ELR (cell line): ENCODE measurements around the gene FRMD3.

Experiments
- DNase-seq: peaks from one replicate; pipeline ENCODE4 v3.0.0-alpha.2; 2015; ENCODE audit warnings: low read depth

The FRMD3 gene

GRCh38 chr9:83432877-83433550, 105.2 kb downstream of the FRMD3 start:
- no peak for DNase-seq

- DNase-seq, result peak; percentile 24
These were observed 106.0 kb downstream of the FRMD3 start for GRCh38 chr9:83432104-83432627.

GRCh38 chr9:83431101-83432060, 106.8 kb downstream of the FRMD3 start:
- no peak for DNase-seq

- no peak for DNase-seq
These were observed 107.5 kb downstream of the FRMD3 start for GRCh38 chr9:83430681-83431080.

DNA sequence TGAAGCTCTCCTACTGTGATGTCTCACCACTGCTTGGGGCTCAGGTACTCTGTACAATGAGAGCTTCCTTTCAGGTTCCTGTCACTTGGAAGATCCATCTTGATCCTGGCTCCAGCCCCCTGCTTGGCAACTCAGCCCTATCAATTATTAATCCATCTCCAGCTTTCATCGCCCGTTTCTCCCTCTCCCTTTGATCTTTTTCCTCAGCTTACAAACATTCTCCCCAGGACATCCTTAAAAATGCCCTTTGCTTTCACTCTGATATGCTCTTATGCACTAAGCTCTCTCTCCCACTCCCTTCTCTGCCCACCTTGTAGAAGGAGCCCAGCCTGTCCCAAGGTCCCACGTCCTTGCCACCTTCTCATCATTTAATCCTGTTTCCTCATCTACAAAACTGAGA, 109.0 kb downstream of the FRMD3 start:
- no peak for DNase-seq

- peak; percentile 14 for DNase-seq
These were observed 113.0 kb downstream of the FRMD3 start for GRCh38 chr9:83425240-83425639.

DNA sequence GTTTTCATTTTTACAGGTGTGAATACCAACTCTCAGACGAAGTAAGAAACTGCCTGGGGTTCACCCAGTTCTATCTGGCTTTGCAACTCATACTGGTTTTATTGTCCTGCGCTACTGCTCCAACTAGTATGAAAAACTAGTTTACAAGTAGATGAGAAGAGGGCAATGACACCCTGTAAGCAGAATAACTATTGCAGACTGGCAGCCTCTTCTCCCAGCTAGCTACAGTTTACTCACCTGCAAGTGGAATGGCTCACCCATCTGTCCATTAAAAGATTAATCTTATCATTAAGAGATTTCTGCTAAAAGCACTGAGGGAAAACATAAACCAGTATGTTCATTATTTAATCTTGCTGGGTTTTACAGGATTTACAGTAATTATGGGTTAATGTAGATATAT, 113.4 kb downstream of the FRMD3 start:
- DNase-seq, result no peak

DNA sequence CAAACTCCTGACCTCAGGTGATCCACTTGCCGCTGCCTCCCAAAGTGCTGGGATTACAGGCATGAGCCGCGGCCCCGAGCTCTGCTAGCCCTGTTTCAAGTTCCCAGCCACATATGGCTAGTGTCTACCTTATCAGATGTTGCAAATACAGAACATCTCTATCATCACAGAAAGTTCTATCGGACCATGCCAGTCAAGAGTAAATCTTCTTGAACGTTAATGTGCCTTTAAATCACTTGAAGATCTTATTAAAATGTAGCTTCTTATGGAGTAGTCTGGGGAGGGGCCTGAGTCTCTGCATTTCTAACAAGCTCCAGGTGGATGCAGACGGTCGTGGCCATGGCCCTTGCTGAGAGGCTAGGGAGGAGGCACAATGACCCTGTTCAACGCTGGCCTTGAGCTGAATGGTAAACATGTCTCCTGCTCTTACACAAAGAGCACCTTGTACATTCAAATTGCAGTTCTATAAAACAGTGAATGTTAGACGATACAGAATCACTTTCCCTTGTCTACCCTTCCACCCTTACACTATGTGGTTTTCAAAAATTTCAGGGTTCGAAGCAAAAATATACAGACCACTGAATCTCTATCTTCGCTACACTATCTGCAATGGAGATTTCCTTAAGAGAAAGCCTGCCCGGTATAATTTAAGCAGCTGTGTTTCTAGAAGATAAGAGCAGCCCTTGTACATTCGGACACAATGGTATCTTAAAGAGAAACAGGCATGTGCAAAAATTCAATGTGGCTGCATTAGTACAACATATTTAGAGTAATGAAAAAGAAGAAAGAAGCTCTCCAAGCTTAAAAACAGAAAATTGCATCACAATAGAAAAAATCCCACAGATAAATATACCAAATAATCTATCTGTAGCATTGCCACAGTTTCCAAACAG, 114.1 kb downstream of the FRMD3 start:
- no peak for DNase-seq

DNA sequence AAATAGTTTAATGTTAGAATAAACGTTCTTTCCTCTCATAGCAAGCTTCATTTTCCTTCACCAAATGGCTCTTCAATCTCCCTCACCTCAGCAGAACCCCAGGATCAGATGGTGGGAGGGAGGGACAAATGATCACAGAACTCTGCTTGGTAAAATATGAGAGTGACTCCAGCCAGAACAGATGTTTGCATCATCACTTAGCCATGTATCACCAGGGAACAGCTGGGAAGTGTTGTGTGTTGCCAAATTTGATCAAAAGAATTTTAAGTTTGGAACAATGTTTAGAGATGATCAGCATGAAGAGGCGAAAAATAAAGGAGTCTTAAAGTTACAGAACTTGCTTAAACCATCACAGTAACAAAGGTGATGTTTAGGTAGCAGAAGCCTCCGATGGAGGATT, 115.7 kb downstream of the FRMD3 start:
- DNase-seq, result no peak

GRCh38 chr9:83420486-83420885, 117.7 kb downstream of the FRMD3 start:
- no peak for DNase-seq

DNA sequence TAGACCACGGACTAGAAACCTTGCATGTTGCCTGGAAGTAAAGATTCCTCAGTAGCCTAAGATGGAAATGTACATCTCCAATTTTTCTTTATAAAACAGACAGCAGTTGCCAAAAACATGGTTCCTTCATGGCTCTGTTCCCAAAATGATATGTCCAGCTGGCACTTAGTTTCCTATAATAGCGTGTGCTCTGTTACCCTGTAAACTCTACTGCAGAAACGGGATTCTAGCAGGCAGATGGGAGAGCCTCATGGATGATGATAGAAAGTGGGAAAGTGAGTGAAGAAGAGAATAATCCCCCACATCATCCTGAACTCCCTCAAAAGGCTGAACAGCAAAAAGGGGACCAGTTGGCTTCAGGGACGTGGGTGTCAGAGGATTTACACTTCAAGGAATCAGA, 118.2 kb downstream of the FRMD3 start:
- DNase-seq, result no peak

DNA sequence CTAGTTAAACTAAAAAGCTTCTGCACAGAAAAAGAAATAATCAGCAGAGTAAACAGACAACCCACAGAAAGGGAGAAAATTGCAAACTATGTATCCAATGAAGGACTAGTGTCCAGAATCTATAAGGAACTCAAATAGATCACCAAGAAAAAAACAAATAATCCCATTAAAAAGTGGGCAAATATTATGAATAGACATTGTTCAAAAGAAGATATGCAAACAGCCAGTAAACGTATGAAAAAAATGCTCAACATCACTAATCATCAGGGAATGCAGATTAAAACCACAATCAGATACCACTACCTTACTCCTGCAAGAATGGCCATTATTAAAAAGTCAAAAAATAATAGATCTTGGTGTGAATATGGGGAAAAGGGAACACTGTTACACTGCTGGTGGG, 119.9 kb downstream of the FRMD3 start:
- DNase-seq, result no peak

DNA sequence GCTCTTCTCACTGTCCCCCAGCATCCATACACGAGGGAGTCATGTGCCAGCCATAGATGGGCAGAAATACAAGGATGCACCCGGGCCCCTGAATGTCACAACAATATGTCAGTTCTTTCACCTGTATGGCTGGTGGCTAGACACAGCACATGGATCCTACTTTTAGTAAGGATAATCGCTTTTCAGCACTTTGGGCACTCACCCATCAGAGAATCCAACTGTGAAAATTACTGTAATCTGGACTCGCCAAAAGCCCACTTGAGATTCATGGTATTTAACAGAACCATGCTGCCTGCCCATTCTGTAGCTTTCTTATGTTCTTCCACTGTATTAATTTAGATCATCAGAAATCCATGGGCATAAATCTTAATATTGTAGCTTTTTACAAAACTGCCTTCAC, 124.8 kb downstream of the FRMD3 start:
- no peak for DNase-seq

DNA sequence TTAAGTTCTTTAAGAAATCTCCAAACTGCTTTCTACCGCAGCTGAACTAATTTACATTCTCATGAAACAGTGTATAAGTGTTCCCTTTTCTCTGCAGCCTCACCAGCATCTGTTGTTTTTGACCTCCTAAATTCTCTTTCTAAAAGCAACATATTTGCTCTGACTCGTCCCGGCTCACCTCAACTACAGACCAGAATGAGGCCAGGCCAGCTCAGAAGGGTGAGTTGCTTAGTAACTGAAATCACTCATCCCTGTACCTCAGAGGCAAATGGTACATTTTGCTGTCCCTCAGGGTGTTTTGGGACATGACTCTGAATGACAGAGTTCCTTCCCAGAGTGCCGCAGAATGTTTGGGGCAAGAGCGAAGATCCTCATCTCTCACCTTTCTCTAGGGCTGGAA, 127.5 kb downstream of the FRMD3 start:
- DNase-seq, result peak; percentile 35

GRCh38 chr9:83406921-83407320, 131.3 kb downstream of the FRMD3 start:
- no peak for DNase-seq

DNA sequence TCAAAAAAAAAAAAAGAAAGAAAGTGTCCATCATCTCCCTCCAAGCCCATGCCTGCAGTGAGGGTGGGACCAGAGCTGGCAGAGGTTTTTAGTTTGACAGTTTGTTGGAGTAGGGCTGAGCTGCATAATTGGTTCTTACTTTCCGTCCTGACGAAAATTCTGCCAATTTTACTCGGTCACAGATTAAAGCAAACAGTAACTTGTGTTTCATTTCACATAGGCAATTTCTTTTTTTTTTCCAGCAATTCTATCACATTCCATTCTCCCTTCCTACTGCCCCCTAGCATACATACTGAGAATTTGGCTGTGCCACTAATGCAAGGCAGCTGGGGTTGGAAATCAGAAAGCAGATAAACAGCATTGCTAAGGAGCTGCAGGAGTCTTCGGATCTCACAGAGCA, 132.4 kb downstream of the FRMD3 start:
- no peak for DNase-seq

DNA sequence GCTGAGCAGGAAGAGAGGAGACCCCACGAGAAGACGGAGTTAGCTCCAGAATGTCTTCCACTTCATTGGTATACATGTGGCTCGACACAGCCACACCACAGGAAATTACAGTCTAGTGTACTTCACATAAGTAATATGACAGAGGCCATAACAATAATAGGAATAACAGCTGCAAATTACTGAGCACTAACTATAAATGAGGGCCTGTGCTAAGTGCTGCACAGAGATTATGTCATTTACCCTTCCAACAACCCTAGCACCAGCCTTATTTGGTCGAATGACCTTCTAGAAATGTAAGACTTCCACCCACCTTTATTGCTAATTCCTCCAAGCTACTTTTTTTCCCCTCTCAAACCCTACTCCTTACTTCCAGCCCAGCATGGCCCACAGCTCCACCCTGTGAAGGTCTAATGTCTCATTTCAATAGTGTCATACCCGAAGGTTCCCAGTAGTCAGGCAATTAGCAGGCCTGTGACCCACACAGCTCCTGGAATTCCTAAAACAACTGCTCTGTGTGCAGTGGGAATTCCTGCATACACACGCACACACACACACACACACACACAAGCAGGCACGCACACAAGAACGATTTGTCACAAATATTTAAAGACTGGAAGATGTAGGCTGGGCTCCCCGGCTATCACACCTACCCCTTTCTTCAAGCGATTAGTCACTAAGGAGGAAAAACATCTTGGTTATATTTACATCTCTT, 134.5 kb downstream of the FRMD3 start:
- peak; percentile 48 for DNase-seq

GRCh38 chr9:83401328-83401900, 136.8 kb downstream of the FRMD3 start:
- DNase-seq, result no peak

DNA sequence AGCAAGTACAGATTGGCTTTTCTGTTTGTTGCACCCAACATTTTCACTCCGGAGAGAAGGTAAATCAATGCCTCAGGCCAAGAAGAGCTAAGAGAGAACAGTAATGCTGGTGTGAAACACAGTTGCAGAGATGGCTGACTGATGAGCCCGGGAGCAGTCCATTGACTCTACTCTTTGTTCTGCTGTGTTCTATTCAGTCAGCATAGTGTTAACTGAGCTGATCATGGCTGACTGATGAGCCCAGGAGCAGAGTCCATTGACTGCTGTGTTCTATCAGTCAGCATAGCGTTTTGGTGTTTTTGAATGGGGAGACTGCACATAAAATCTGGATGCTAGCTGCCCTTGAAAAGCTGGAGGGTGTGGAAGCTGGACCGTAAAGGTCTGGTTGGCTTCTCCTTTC, 141.4 kb downstream of the FRMD3 start:
- DNase-seq, result no peak

DNA sequence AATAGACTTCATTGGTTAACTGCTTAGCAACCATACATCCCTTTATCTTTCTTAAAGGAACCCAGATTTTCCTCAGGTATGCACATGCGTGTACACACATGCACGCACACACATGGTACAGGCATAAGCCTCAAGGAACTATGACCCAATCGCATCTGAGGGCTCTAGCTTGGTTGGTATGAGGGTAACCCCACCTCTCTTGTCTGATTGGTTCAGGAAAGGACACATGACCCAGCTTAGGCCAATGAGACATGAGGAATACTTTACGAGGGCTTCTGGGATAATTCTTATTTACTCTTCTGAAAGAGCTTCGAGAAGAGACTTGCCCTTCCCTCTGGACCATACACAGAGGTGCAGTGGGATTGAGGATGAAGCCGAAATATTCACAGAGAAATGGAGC, 141.9 kb downstream of the FRMD3 start:
- no peak for DNase-seq

- no peak for DNase-seq
These were observed 146.0 kb downstream of the FRMD3 start for GRCh38 chr9:83392228-83392627.
